KG1 (cell line): ENCODE data around the gene CDH13.
A peak's percentile ranks its signal among the peaks of the same experiment; 100 is the strongest.

Experiments used
- DNase-seq: peaks from one replicate; lab custom pipeline; 2025; lab: John Stamatoyannopoulos, UW

CDH13 gene

GRCh38 chr16:83806036-83806435 lies 1179.3 kb downstream of the CDH13 start:
- DNase-seq = peak; percentile 23

- no peak for DNase-seq
Observed at GRCh38 chr16:83806731-83807130, 1180.0 kb downstream of the CDH13 start.

- DNase-seq = no peak
Observed at GRCh38 chr16:83807327-83807709, 1180.5 kb downstream of the CDH13 start.

GRCh38 chr16:83807710-83808572 lies 1181.2 kb downstream of the CDH13 start, which contains the start of gene HSBP1:
TSS of gene HSBP1 (plus strand) at chr16:83807978. CDS start at chr16:83808077, 99 bp downstream.
- peak; percentile 83 for DNase-seq

GRCh38 chr16:83808573-83809014 lies 1181.8 kb downstream of the CDH13 start:
- DNase-seq = no peak

- DNase-seq = no peak
Observed at GRCh38 chr16:83809092-83809491, 1182.3 kb downstream of the CDH13 start.

GRCh38 chr16:83810901-83811300 lies 1184.1 kb downstream of the CDH13 start:
- no peak for DNase-seq

GRCh38 chr16:83813823-83814658 lies 1187.3 kb downstream of the CDH13 start:
- no peak for DNase-seq

- DNase-seq = no peak
Observed at GRCh38 chr16:83814659-83814985, 1187.9 kb downstream of the CDH13 start.

GRCh38 chr16:83817022-83817421 lies 1190.3 kb downstream of the CDH13 start:
- DNase-seq = no peak

GRCh38 chr16:83818276-83818675 lies 1191.5 kb downstream of the CDH13 start:
- no peak for DNase-seq

GRCh38 chr16:83819361-83819760 lies 1192.6 kb downstream of the CDH13 start:
- no peak for DNase-seq

- DNase-seq = peak; percentile 74
Observed at GRCh38 chr16:83826146-83826913, 1199.6 kb downstream of the CDH13 start.

- DNase-seq = no peak
Observed at GRCh38 chr16:83830091-83830768, 1203.5 kb downstream of the CDH13 start.

- DNase-seq = no peak
Observed at GRCh38 chr16:83830769-83831455, 1204.1 kb downstream of the CDH13 start.

- DNase-seq = no peak
Observed at GRCh38 chr16:83831456-83831987, 1204.8 kb downstream of the CDH13 start.

- no peak for DNase-seq
Observed at GRCh38 chr16:83833921-83834320, 1207.2 kb downstream of the CDH13 start.

GRCh38 chr16:83835586-83836566 lies 1209.1 kb downstream of the CDH13 start:
- no peak for DNase-seq

- DNase-seq = no peak
Observed at GRCh38 chr16:83837566-83837965, 1210.8 kb downstream of the CDH13 start.

GRCh38 chr16:83838151-83838550 lies 1211.4 kb downstream of the CDH13 start:
- no peak for DNase-seq
